GM18499 (cell line): ENCODE measurements around the gene DGKZ.
A peak's percentile ranks its signal among the peaks of the same experiment; 100 is the strongest.
"Not testable (repeated sequence)": the region's sequence is repeated elsewhere in the genome, so short reads cannot be mapped to it uniquely, and the experiment has no call there.

Source experiments
- ATAC-seq: cut with Tn5 transposase; IDR thresholded peaks from one replicate; pipeline ENCODE4 v1.9.1; 2021; ENCODE audit warnings: moderate number of reproducible peaks; ENCODE audit not compliant: insufficient read depth, unreplicated experiment

DGKZ gene

GRCh38 chr11:46364056-46364455 is 16.8 kb downstream of the DGKZ start:
- no peak for ATAC-seq

- no peak for ATAC-seq
Observed at GRCh38 chr11:46364791-46365190, 17.5 kb downstream of the DGKZ start.

- ATAC-seq, result no peak
Observed at GRCh38 chr11:46366260-46366659, 19.0 kb downstream of the DGKZ start.

DNA sequence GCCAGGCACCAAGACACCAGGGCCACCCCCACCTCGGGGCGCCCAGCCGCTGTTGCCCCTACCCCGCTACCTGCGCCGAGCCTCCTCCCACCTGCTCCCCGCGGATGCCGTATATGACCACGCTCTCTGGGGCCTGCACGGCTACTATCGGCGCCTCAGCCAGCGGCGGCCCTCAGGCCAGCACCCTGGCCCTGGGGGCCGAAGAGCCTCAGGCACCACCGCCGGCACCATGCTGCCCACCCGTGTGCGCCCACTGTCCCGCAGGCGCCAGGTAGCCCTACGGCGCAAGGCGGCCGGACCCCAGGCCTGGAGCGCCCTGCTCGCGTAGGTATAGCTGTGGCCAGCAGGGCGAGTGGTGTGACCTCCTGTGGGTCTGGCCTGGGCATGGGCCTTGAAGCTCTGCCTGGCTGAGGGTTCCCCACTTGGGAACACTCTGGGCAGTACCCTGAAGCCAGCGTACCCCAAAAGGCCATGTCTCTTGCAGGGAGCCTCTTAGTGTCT is 19.4 kb downstream of the DGKZ start:
- no peak for ATAC-seq

- peak; percentile 77 for ATAC-seq
Observed at GRCh38 chr11:46367244-46367915, 20.1 kb downstream of the DGKZ start.

DNA sequence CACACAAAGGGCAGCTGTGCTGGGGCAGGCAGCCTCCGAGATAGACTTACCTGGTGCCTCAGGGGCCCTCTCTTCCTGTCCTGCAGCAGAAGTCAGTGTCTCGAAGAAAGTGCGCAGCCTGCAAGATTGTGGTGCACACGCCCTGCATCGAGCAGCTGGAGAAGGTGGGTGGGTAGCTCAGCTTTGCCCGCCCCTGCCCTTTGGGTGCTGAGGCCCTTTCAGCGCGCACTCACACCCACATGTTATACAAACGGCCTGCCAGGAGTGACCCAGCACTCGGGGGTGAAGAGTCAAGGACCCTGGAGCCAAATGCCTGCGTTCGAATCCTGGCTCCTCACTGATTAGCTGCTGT is 20.6 kb downstream of the DGKZ start:
- ATAC-seq, result no peak

DNA sequence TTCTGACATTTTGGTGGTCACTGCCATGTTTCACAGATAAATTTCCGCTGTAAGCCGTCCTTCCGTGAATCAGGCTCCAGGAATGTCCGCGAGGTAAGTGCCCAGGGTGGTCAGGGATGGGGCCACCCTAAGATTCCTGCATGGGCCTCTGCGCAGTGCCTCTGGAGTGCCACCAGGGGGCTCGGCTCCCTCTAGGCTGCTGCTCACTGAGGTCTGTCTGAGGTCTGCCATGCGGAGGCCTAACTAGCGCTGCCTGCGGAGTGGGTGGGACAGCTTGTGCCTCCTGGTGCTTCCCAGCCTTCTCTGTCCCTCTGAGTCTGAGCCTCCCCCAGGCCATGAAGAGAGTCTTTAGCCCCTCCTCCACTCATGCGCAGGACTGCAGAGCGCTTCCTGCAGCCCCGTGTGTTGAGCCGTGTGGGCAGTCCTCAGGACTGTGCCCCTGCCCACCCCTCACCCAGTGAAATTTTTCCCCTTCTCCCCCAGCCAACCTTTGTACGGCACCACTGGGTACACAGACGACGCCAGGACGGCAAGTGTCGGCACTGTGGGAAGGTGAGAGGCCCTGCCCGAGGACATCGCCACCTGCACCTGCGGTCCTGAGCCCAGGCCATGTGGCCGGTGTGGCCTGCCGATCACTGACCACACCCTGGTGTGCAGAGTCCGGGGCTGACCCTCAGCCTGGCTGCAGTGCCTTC is 22.3 kb downstream of the DGKZ start:
- no peak for ATAC-seq

DNA sequence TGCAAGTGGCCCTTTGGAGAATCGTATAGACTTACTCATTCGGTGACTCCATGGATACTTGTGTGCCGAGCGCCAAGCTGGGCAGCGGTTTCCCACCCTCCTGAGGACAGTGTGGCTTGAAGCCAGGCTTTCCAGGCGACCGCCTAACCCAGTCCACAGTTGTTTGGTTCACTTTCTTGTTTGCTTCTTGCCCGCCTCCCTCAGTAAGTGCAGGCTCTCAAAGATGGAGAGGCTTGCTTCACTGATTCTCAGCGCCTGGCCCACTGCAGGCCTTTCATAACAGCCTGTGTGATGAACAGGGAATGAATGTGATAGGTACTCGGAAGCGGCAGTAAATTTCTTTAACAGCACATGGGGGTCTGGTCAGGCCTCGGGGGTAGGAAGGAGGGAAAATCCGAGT is 23.0 kb downstream of the DGKZ start:
- ATAC-seq, result no peak

DNA sequence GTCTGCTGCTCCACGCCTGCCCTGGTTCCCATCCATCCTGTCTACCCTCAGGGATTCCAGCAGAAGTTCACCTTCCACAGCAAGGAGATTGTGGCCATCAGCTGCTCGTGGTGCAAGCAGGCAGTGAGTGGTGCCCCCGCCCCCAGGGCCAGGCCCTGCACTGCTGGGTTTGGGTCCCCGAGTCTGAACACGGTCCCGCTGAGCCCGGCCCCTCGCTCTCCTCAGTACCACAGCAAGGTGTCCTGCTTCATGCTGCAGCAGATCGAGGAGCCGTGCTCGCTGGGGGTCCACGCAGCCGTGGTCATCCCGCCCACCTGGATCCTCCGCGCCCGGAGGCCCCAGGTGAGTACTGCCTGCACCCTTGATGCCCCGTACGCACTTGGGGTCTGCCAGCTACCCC is 24.0 kb downstream of the DGKZ start:
- not testable (repeated sequence) for ATAC-seq

DNA sequence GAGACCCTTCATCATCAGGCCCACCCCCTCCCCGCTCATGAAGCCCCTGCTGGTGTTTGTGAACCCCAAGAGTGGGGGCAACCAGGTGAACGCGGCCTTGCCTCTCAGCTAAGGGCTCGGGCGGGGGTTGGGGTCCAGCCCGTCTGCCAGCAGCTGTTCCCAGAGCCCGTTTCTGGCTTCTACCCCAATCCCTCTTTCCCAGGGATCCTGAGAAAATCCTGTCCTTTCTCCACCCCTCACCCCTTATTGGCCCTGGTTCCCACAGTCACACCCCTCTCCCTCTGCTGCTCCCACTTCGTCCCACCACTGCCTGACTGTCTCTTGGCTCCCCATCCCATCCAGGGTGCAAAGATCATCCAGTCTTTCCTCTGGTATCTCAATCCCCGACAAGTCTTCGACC is 24.8 kb downstream of the DGKZ start:
- no peak for ATAC-seq

DNA sequence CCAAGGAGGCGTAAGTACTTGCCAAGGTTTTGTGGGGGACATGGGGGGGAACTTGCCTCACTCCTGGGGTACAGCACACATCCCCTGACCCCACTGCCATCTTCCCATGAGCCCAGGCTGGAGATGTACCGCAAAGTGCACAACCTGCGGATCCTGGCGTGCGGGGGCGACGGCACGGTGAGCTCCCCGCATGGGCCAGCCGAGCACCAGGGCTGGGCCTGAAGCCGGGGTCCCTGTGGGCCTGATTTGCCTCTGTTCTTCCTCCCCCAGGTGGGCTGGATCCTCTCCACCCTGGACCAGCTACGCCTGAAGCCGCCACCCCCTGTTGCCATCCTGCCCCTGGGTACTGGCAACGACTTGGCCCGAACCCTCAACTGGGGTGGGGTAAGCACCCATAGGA is 25.2 kb downstream of the DGKZ start:
- not testable (repeated sequence) for ATAC-seq

DNA sequence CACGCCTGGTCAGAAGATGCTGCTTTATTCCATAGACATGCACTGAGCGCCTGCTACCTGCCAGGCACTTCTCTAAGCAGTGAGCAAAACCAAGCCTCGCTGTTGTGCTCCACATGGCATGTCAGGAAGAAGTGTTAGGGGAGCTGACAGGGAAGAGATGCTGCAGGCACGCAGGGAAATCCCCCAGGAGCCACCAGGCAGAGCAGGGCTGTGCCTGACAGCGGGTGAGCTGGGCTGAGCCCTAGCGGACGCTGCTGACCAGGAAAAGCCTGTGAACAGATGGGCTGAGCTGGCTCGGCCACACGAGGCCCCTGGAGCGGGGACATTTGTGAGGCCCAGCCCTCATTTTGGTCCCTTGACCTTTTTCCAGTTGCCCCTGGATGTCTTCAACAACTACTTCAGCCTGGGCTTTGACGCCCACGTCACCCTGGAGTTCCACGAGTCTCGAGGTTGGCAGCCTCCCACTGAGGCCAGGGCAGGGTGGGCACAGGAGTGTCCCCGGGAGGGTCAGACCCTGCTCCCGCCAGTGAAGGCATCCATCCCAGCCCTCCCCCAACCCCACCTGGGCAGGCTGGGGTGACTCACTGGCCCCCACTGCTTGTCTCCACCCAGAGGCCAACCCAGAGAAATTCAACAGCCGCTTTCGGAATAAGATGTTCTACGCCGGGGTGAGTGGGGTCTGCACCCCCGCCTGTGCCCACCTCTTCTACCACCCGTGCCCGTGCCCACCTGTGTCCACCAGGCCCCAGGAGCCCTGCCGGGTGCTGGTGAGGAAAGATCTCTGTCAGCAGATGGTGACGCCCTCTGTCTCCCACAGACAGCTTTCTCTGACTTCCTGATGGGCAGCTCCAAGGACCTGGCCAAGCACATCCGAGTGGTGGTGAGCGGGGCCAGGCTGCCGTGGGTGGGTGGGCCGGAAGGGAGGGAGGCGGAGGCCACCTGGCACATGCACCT is 26.8 kb downstream of the DGKZ start:
- no peak for ATAC-seq

DNA sequence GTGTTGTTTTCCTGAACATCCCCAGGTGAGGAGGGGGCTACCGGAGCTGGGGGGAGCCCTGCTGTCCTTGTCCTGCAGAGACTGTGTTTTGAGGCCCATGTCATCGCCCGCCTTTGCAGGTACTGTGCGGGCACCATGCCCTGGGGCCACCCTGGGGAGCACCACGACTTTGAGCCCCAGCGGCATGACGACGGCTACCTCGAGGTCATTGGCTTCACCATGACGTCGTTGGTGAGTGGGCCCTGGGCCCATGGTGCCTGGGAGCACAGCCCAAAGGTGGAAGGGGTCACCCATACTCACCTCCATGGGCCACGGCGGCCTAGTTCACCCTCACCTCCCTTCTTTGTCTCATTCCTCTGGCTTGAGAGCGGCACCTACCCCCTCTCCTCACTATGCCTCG is 27.6 kb downstream of the DGKZ start:
- ATAC-seq, result no peak

- no peak for ATAC-seq
Observed at GRCh38 chr11:46375392-46376101, 28.3 kb downstream of the DGKZ start.

DNA sequence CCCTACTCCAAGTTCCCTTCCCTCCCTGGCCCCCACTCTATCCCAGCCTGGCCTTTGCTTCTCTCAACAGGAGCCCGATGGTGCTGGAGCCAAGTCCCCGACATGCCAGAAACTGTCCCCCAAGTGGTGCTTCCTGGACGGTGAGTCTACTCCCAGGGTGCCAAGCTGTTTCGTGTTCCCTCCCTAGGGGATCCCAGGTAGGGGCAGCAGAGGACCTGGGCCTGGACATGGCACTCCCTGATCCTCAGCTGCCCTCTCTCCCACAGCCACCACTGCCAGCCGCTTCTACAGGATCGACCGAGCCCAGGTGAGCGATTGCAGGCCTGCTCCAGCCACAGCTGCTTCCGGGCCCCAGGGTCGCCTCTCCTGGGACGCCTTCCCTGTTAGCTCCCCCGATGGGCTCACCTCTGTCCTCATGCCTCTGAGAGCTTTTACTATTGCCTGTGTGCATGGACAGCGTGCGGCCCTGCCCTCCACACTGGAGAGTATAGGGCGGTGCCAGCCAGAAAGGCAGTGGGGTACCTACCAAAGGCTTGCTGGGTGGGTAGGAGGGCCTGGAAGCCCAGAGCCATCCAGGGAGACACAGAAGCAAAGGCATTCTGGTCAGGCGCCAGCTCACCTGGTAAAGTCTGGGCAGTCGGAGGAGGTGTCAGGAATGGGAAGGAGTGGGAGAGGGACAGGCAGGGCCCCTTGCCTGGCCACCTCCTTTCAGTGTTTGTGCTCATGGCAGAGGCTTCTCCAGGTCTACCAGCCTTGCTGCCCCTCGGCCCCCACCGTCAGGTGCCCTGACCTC is 29.2 kb downstream of the DGKZ start:
- ATAC-seq, result no peak

- no peak for ATAC-seq
Observed at GRCh38 chr11:46377290-46377689, 30.0 kb downstream of the DGKZ start.

DNA sequence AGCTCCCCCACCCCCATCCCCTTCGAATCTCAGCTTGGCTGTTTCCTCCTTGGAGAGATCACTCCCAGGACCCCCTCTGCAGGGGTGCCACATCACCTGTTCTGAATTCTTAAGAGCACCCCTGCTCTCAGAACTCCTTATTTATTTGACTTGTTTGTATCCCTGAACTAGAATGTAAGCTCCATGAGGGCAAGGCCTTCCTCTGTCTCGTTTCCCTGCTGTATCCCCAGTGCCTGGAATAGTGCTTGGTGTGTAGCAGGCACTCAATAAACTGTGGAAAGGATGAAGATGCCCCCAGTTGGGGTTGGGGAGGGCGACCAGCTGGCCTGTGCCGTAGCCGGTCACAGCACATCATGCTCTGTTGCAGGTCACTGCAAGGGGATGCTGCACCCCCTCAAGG is 30.6 kb downstream of the DGKZ start:
- ATAC-seq, result no peak

DNA sequence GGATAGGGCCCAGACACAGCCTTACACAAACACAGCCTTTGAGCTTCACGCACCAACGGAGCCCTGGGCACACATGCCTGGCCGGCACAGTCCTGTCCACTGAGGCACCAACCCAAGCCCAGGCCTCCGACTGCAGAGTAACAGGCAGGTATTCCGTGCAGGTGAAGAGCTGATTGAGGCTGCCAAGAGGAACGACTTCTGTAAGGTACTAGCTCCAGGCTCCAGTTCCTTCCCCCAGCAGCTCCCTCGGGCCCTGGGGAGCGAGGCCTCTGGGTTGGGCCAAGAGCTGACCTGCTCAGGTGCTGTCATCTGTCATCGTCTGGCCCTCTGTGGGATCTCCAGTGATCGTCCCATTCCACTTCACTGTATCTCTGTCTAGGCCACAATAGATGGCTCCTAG is 31.0 kb downstream of the DGKZ start:
- no peak for ATAC-seq

- ATAC-seq, result no peak
Observed at GRCh38 chr11:46378811-46379481, 31.7 kb downstream of the DGKZ start.
